Measurements from ENCODE around the gene XAGE2. TPM values are rescaled to one million over a fixed set of nuclear protein-coding genes. Genes with fewer than 3 reads are reported as not detected.

XAGE2 gene
- total RNA-seq, 1 donor from 2014 or later: not detected

GRCh38 chrX:52349681-52350080 is 19.1 kb upstream of the XAGE2 start:
- H3K4me3 ChIP-seq: no peak overlapping the region
- H3K27ac ChIP-seq: no peak overlapping the region
- H3K36me3 ChIP-seq: no peaks in the 10 kb centered on the region
- no peaks in the 10 kb centered on the region for H3K27me3 ChIP-seq
- no peaks in the 10 kb centered on the region for H3K9me3 ChIP-seq
- H3K4me1 ChIP-seq: no peaks in the 10 kb centered on the region
- DNase-seq (ENCODE audit: low spot score in 2 of 2): no peak
- intact Hi-C loops (cut with DNase I): no loop called here
- TF ChIP-seq CTCF (IDR thresholded peaks at IDR 0.05): no peak

GRCh38 chrX:52352551-52352950 is 16.3 kb upstream of the XAGE2 start:
- intact Hi-C loops (cut with DNase I): no loop called here
- no peak for DNase-seq (ENCODE audit: low spot score in 2 of 2)
- no peaks in the 10 kb centered on the region for H3K27me3 ChIP-seq

GRCh38 chrX:52353838-52354237 is 15.0 kb upstream of the XAGE2 start:
- Histone ChIP-seq H3K9me3 (no peaks in the 10 kb centered on the region), H3K4me3 (no peak overlapping the region), H3K36me3 (no peaks in the 10 kb centered on the region), H3K27me3 (no peaks in the 10 kb centered on the region), H3K4me1 (no peaks in the 10 kb centered on the region), H3K27ac (no peak overlapping the region)
- DNase-seq (ENCODE audit: low spot score in 2 of 2): no peak
- intact Hi-C loops (cut with DNase I): no loop called here
- TF ChIP-seq CTCF (IDR thresholded peaks at IDR 0.05): no peak

More at GRCh38 chrX:52352551-52352950, 16.3 kb upstream of the XAGE2 start:
- H3K9me3 ChIP-seq: no peaks in the 10 kb centered on the region
- TF ChIP-seq CTCF (IDR thresholded peaks at IDR 0.05): no peak
- H3K27ac ChIP-seq: no peak overlapping the region
- H3K4me1 ChIP-seq: no peaks in the 10 kb centered on the region
- H3K36me3 ChIP-seq: no peaks in the 10 kb centered on the region
- no peak overlapping the region for H3K4me3 ChIP-seq

GRCh38 chrX:52355108-52355507 is 13.7 kb upstream of the XAGE2 start:
- no peak for DNase-seq (ENCODE audit: low spot score in 2 of 2)
- Histone ChIP-seq H3K27me3 (no peaks in the 10 kb centered on the region), H3K4me1 (no peaks in the 10 kb centered on the region), H3K36me3 (no peaks in the 10 kb centered on the region), H3K27ac (no peak overlapping the region), H3K4me3 (no peak overlapping the region), H3K9me3 (no peaks in the 10 kb centered on the region)
- intact Hi-C loops (cut with DNase I): no loop called here
- TF ChIP-seq CTCF (IDR thresholded peaks at IDR 0.05): no peak

GRCh38 chrX:52359614-52360232 is 9.1 kb upstream of the XAGE2 start:
- no peak overlapping the region for H3K27ac ChIP-seq

More at GRCh38 chrX:52359614-52360232, 9.1 kb upstream of the XAGE2 start:
- DNase-seq (ENCODE audit: low spot score in 2 of 2): no peak
- H3K36me3 ChIP-seq: no peaks in the 10 kb centered on the region
- no peaks in the 10 kb centered on the region for H3K27me3 ChIP-seq
- no peak overlapping the region for H3K4me3 ChIP-seq
- no peaks in the 10 kb centered on the region for H3K9me3 ChIP-seq
- TF ChIP-seq CTCF (IDR thresholded peaks at IDR 0.05): no peak
- no peaks in the 10 kb centered on the region for H3K4me1 ChIP-seq
- intact Hi-C loops (cut with DNase I): no loop called here
